MM.1S (cell line): ENCODE data around the gene NSA2.

Experiments
- DNase-seq: peaks from one replicate; pipeline ENCODE4 v3.0.0-alpha.2; 2015
- H2AFZ ChIP-seq: fragments of 300-600 bp; sonication (generic); 2 replicates; pipeline ENCODE4 v1.6.0; 2016; ENCODE audit warnings: antibody characterized with exemption, low read length
- H3F3A ChIP-seq: fragments of 300-600 bp; sonication (generic); 2 replicates; pipeline ENCODE4 v1.6.1; 2016; ENCODE audit warnings: mild to moderate bottlenecking, antibody characterized with exemption, low read length, moderate library complexity, mixed read lengths; ENCODE audit not compliant: insufficient read depth
- H3K27ac ChIP-seq: fragments of 300-600 bp; sonication (generic); 2 replicates; pipeline ENCODE4 v1.5.1; 2016; ENCODE audit warnings: mild to moderate bottlenecking, low read length
- H3K27me3 ChIP-seq: fragments of 300-600 bp; sonication (generic); replicated peaks from 2 replicates; pipeline ENCODE4 v1.6.0; 2016; ENCODE audit warnings: low read length; ENCODE audit not compliant: insufficient read depth
- H3K36me3 ChIP-seq: fragments of 300-600 bp; sonication (generic); replicated peaks from 2 replicates; pipeline ENCODE4 v1.6.1; 2016; ENCODE audit warnings: mild to moderate bottlenecking, low read length, mixed read lengths; ENCODE audit not compliant: insufficient read depth
- H3K4me1 ChIP-seq: fragments of 300-600 bp; sonication (generic); 2 replicates; pipeline ENCODE4 v1.6.1; 2016; ENCODE audit warnings: low read length, mixed read lengths
- H3K4me2 ChIP-seq: fragments of 300-600 bp; sonication (generic); 2 replicates; pipeline ENCODE4 v1.6.0; 2016; ENCODE audit warnings: low read depth, low read length
- H3K4me3 ChIP-seq: fragments of 300-600 bp; sonication (generic); 2 replicates; pipeline ENCODE4 v1.5.1; 2016; ENCODE audit warnings: low read length, mixed read lengths
- H3K79me2 ChIP-seq: fragments of 300-600 bp; sonication (generic); 2 replicates; pipeline ENCODE4 v1.6.1; 2016; ENCODE audit warnings: mixed run types, low read length, mixed read lengths
- H3K9ac ChIP-seq: fragments of 300-600 bp; sonication (generic); 2 replicates; pipeline ENCODE4 v1.6.1; 2016; ENCODE audit warnings: low read length, mixed read lengths
- H3K9me2 ChIP-seq: fragments of 300-600 bp; sonication (generic); replicated peaks from 2 replicates; pipeline ENCODE4 v1.6.1; 2016; ENCODE audit warnings: mild to moderate bottlenecking, low read length, mixed read lengths; ENCODE audit not compliant: insufficient read depth
- H3K9me3 ChIP-seq: fragments of 300-600 bp; sonication (generic); replicated peaks from 2 replicates; pipeline ENCODE4 v1.6.1; 2016; ENCODE audit warnings: mild to moderate bottlenecking, low read length, mixed read lengths; ENCODE audit not compliant: insufficient read depth
- H4K20me1 ChIP-seq: fragments of 300-600 bp; sonication (generic); 2 replicates; pipeline ENCODE4 v1.6.1; 2016; ENCODE audit warnings: mild to moderate bottlenecking, low read length, moderate library complexity, mixed read lengths; ENCODE audit not compliant: insufficient read depth
- EZH2 ChIP-seq: fragments of 300-600 bp; sonication (generic); optimal IDR thresholded peaks from 2 replicates; pipeline ENCODE3; 2017; ENCODE audit warnings: low read depth, mild to moderate bottlenecking, antibody characterized with exemption, low read length, mixed read lengths
- EZH2phosphoT487 ChIP-seq: fragments of 300-600 bp; sonication (generic); IDR thresholded peaks from 2 replicates; pipeline ENCODE4 v1.6.1; 2018; ENCODE audit warnings: antibody characterized with exemption, low read length
- TF ChIP-seq, protein P1 (sequence below): fragments of 300-600 bp; sonication (generic); IDR thresholded peaks from 2 replicates; pipeline ENCODE4 v1.5.1; 2016; ENCODE audit warnings: antibody characterized with exemption, low read length, mixed read lengths

Gene NSA2

DNA sequence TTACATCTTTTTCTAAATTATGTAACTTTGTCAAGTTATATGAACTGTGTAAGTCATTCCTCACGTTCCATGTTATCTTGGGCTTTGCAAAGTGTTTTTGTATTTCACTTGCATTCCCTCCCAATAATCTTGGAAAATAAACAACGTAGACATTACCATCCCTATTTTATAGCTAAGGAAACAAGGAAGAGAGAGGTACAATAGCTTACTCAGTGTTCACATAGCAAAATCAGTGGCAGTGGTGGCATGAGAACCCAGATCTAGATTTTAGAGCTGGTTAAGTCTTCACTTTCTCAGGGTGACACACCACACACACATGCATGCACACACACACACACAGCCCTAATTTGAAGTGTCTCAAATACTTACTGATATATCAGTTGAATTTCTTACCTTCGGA, 34.1 kb downstream of the NSA2 start:
- Histone ChIP-seq H3K9me2 (no peaks in the 10 kb centered on the region), H3K4me2 (no peak overlapping the region), H3K36me3 (no peaks in the 10 kb centered on the region), H2AFZ (no peak overlapping the region), H4K20me1 (no peaks in the 10 kb centered on the region), H3K9me3 (no peaks in the 10 kb centered on the region), H3K9ac (no peak overlapping the region), H3K4me1 (no peaks in the 10 kb centered on the region), H3K27me3 (no peaks in the 10 kb centered on the region), H3K79me2 (no peaks in the 10 kb centered on the region), H3K4me3 (no peak overlapping the region), H3K27ac (no peak overlapping the region), H3F3A (no peaks in the 10 kb centered on the region)
- DNase-seq = no peak
- TF ChIP-seq EZH2 (no peak), EZH2phosphoT487 (no peak)
- TF ChIP-seq, protein P1, sequence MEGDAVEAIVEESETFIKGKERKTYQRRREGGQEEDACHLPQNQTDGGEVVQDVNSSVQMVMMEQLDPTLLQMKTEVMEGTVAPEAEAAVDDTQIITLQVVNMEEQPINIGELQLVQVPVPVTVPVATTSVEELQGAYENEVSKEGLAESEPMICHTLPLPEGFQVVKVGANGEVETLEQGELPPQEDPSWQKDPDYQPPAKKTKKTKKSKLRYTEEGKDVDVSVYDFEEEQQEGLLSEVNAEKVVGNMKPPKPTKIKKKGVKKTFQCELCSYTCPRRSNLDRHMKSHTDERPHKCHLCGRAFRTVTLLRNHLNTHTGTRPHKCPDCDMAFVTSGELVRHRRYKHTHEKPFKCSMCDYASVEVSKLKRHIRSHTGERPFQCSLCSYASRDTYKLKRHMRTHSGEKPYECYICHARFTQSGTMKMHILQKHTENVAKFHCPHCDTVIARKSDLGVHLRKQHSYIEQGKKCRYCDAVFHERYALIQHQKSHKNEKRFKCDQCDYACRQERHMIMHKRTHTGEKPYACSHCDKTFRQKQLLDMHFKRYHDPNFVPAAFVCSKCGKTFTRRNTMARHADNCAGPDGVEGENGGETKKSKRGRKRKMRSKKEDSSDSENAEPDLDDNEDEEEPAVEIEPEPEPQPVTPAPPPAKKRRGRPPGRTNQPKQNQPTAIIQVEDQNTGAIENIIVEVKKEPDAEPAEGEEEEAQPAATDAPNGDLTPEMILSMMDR = no peak

DNA sequence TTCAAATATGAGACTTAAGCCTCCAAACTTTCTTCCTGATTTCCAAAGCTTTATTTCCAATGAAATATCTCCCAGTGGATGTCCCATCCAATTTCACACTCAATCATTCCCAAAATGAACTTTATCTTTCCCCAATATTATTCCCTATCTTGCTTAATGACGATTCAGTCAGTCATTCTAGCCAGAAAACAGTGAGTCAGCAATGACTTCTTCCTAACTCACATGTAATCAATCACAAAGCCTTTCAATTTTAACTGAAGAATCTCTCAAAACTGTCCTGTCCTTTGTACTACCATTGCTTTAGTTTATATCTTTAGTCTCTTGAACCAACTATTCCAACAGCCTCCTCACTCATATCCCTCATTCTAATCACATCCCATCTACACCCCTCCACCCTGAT, 34.9 kb downstream of the NSA2 start:
- H2AFZ ChIP-seq = no peak overlapping the region
- H3K79me2 ChIP-seq = no peaks in the 10 kb centered on the region
- TF ChIP-seq EZH2 (no peak), EZH2phosphoT487 (no peak)
- TF ChIP-seq, protein P1 = no peak
- no peaks in the 10 kb centered on the region for H3K27me3 ChIP-seq
- no peak overlapping the region for H3K27ac ChIP-seq
- no peak for DNase-seq
- no peak overlapping the region for H3K4me3 ChIP-seq
- no peak overlapping the region for H3K9ac ChIP-seq
- no peaks in the 10 kb centered on the region for H3K9me2 ChIP-seq
- no peaks in the 10 kb centered on the region for H3F3A ChIP-seq
- no peaks in the 10 kb centered on the region for H3K4me1 ChIP-seq
- H3K4me2 ChIP-seq = no peak overlapping the region
- no peaks in the 10 kb centered on the region for H4K20me1 ChIP-seq
- no peaks in the 10 kb centered on the region for H3K9me3 ChIP-seq
- H3K36me3 ChIP-seq = no peaks in the 10 kb centered on the region

DNA sequence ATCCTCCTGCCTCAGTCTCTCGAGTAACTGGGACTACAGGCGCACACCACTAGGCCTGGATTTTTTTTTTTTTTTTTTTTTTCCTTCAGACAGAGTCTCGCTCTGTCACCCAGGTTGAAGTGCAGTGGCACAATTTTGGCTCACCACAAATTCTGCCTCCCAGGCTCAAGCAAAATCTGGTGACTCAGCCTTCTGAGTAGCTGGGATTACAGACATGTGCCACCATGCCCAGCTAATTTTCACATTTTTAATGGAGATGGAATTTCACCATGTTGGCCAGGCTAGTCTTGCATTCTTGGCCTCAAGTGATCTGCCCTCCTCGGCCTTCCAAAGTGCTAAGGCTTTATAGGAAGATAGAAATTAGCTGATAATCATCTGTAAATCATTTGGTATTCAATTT, 43.9 kb downstream of the NSA2 start:
- Histone ChIP-seq H3K36me3 (no peaks in the 10 kb centered on the region), H3K9me2 (no peaks in the 10 kb centered on the region), H3K4me2 (no peak overlapping the region), H3K27ac (no peak overlapping the region), H3K4me1 (no peaks in the 10 kb centered on the region), H3K9me3 (no peaks in the 10 kb centered on the region), H3F3A (no peaks in the 10 kb centered on the region), H3K27me3 (no peaks in the 10 kb centered on the region), H3K79me2 (no peaks in the 10 kb centered on the region), H3K9ac (no peak overlapping the region), H3K4me3 (no peak overlapping the region), H2AFZ (no peak overlapping the region), H4K20me1 (no peaks in the 10 kb centered on the region)
- no peak for TF ChIP-seq EZH2phosphoT487
- TF ChIP-seq, protein P1 = no peak
- no peak for TF ChIP-seq EZH2
- no peak for DNase-seq
